ENCODE data around the gene KIF26B.
"Not testable (repeated sequence)": the region's sequence is repeated elsewhere in the genome, so short reads cannot be mapped to it uniquely, and the experiment has no call there.

The KIF26B gene

DNA sequence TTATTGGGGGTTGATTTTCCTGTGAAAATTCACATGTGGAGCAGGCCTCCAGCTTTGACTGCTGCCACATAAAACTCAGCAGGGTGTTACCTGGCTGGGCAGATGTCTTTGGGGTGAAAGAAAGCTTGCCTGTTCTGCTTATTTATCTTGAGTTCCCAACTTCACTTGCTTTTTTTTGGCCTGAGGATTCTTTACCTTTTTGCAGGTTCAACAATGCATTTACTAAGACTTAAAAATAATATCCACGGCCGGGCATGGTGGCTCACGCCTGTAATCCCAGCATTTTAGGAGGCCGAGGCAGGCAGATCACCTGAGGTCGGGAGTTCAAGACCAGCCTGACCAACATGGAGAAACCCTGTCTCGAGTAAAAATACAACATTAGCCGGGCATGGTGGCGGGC is 509.1 kb downstream of the KIF26B start:
- DNase-seq (ENCODE audit: extremely low read depth in 1 of 2, low read depth in 1 of 2) = no peak

DNA sequence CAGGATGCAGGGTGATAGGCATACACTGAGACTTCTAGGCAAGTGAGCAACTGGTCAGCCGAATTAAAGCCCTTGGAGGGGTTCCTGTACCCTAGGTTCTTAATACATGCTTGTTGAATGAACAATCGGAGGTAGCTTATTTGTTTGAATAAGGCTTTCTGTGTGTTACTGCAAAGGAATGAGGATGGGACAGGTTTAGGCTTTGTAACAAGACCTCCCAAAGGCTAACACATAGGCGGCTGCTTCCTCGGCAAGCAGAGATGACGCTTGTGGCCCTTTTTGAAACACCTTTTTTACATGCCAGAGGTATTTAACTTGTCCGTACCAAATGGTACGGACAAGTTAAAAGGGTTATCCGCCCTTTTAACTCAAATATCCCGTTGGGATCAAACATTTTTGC is 511.6 kb downstream of the KIF26B start:
- DNase-seq (ENCODE audit: extremely low read depth in 1 of 2, low read depth in 1 of 2) = no peak

DNA sequence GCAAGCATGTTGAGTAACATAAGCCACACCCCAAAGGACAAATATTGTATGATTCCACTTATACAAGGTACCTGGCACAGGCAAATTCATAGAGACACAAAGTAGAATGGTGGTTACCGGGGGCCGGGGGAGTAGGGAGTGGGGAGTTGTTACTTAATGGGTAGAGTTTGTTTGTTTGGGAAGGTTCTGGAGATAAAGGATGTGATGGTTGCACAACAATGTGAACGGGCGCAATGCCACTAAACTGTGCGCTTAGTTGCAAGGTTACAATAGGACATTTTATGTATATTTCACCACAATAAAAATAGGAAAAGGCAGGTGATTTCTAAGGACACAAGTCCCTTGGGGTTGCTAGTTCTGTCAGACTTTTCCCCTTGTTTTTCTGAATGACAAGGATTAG is 516.6 kb downstream of the KIF26B start:
- no peak for DNase-seq (ENCODE audit: extremely low read depth in 1 of 2, low read depth in 1 of 2)

DNA sequence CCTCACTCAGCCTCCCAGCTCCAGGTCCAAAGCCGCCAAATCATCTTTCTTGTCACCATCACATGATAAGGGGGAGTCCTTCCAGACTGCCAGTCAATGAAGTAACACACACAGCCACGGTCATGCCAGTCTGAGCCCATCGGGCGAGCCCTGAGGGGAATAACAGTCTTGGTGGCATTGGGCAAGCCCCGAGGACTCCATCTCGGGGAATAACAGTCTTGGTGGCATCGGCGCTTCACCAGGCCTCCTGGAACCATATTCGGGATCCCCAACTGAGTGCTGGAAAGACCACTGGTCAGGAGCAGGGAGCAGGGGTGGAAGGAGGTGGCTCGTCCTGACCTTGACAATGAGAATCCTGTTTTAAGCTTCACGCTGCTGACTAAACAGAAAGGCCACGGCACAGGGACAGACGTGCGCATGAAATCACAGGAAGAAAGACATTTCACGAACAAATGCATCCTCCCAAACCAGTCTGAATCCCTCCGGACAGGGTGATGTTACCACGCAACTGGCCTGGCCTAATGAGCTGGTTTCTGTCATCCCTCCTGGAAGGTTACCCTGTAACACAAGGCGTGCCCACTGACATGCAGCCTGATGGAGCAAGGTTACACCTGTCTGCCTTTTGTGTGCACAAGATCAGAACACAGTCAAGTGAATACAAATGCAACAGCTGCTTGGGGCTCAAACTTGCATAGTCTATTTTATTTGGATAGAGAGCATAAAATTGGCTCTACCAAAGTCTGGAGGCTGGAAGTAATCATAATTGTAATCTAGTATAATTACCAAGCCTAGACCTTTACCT is 517.4 kb downstream of the KIF26B start:
- no peak for DNase-seq (ENCODE audit: extremely low read depth in 1 of 2, low read depth in 1 of 2)

DNA sequence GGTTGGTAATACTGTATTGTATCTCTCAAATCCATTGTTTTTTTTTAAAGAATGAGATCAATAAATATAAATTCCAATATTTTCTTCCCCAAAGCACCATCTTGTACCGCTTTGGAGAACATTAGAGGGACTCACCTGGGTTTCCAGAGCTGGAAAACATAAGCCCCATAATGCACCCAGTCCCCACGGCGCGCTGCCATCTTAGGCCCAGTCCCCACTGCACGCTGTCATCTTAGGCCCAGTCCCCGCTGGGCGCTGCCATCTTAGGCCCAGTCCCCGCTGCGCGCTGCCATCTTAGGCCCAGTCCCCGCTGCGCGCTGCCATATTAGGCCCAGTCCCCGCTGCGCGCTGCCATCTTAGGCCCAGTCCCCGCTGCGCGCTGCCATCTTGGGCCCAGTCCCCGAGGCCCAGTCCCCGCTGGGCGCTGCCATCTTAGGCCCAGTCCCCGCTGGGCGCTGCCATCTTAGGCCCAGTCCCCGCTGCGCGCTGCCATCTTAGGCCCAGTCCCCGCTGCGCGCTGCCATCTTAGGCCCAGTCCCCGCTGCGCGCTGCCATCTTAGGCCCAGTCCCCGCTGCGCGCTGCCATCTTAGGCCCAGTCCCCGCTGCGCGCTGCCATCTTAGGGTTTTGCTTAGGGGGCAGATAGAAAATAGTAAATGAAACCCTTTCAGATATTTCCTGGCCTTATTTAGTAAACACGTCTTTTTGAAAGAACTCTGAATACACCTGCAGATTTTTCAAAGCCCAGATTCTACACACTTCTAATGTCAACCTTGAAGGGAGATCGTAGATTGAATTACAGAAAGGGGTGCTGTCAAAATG is 518.3 kb downstream of the KIF26B start:
- DNase-seq (ENCODE audit: extremely low read depth in 1 of 2, low read depth in 1 of 2) = not testable (repeated sequence)

DNA sequence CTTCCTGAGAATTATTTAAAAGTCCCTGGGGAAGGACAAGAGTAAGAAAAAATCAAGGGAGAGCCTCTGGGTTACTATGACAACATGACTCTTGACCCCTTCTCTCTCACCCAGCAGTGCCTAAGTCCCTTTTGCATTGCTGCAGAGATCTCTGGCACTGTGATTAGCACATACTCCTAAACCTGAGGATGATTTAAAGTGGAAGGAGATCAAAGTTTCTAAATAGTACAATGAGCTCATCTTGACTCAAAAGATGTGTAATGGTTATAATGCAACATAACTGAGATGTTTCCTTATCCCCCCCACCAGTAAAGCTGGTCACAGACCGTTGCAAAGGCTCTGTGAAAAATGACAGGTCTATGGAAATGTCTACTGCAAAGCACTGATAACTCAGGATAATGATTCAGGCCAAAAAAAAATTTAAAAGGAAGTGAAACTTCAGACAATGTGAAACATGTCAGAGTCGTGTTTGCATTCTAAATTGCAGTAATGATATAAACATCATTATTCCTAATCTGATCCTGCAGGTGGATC is 519.2 kb downstream of the KIF26B start:
- no peak for DNase-seq (ENCODE audit: extremely low read depth in 1 of 2, low read depth in 1 of 2)

DNA sequence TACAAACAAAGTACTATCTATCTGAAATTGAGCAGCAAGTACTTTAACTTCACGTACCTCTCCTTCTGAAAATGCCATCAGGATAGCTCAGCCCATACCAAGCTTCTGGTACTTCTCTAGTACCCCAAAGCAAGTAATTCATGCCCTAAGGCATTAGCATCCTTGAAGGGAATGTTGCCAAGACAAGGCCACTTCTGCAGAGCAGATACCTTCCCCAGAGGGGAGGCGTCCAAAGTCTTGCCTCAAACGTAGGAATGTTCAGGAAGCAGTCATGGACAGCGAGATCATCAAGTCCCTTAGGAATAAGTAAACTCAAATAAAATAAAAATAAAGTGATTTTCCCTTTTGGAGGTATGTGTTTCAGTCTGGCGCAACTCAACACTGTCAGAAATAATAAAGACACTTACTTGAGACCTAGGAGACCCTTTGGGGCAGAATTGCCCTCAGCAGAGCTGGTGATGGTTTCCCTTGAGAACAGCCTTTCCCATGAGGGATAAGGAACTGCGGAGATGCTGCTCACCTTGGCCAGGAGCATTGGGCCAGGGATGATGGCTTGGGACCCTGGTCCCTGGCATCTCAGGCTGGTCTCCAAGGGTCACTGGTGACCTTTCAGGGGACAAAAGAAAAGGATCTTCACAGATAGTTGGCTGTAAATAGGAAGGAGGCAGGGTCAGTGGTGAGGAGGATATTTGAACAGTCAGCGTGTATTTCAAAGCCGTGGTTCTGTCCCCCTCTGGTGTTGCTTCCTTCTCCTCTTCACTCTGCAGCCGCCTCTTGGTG is 522.9 kb downstream of the KIF26B start:
- DNase-seq (ENCODE audit: extremely low read depth in 1 of 2, low read depth in 1 of 2) = no peak

DNA sequence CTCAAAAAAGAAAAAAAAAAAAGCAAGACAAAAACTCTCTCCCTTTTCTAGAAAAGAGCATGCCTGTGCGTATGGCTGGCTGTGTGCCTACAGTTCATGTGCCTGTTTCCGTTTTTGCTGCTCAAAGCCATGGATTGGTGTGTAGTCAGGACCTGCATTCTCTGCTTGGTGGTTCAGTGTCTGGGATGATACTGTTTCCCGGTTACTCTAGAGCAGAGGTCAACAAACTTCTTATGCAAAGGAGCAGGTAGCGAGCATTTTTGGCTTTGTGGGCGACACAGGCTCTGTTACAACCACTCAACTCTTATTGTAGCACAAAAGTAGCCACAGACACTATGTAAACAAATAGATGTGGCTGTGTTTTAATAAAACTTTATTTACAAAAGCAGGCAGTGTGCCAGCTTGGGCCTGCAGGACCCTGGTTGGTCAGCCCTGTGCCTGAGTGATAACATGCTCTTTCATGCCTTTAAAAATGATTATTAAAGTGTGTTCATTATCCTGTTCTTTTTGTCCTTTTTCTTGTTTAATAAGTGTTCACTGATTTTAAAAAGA is 524.2 kb downstream of the KIF26B start:
- no peak for DNase-seq (ENCODE audit: extremely low read depth in 1 of 2, low read depth in 1 of 2)

DNA sequence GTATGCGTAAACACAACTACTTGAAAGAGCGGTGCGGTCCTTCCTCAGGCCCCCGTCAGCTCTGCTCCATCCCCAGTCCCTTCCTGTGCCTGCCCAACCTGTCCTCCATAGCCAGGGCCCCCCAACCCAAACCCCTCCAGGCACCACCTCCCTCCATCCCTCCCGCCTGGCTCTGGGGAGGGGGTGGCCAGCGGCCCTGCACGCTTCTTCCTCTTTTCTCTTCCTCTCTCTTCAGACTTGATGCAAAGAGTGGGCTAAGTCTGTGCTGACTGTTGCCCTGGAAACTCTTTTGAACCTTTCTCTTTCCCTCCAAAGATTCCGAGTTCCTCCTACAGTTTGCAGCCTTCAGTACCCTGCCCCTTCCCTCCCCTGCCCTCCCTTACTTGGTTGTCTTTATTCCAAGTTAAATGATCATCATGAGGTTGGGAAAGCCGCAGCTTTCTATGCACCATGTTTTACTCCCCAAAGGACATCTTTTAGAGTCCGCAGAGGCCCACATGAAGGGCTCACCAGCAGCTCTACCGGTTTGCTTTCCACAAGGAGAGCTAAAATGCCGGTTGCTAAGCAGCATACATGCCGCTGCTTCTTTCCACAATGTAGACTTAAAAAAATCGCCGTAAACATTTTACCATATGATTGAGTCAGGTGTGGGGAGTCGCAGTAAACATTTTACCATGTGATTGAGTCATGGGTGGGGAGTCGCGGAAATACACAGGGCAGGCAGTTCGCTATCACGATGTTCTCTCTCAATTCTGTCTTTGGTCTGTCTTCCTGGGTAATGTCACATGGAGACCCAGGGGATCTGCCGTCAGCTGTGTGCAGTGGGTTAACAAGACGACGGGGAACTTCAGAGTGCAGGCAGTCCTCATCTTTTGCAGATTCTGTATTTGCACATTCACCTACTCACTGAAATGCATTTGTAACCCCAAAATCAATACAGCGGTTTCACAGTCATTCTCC is 525.3 kb downstream of the KIF26B start:
- DNase-seq (ENCODE audit: extremely low read depth in 1 of 2, low read depth in 1 of 2) = no peak

DNA sequence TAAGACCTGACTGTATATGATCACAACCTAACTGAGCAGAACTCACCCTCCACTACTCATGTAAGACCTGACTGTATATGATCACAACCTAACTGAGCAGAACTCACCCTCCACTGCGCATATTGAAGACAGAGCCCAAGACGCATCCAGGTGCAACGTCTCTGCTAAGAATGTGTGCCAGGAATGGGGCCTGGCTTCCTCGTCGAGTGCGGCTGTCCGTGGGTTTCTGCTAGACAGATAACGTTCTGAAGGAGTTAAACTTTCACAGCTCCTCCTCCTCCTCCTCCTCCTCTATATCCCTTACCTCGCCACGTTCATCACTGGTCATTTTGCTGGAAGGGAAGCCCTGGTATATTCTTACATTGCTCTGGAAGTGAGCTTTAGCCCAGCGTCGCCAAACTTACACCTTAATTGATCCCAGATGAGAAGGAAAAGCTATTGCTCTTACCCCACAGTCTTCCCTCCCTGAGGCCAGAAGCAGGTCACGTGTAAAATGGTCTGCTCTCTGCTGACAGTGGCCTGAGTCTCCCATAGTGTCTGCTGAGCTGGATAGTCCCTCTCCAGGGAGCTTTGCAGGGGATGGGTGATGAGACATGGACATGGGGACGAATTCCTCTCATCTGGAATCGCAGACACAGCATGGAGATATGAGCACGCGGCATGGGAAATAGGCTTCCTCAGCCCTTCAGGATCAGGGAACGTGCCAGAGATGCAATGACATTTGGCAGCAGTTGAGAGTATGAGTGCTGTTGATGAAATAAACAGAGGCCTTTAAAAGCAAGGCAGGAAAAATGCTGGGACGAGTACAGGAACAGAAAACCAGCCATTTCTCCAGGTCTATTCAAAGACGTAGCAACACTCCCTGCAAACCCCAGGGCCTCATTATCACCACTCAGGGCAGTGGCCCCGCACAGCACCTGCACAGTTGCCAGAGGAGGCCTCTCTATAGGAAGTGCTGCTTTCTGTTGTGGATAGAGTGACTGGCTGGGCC is 528.1 kb downstream of the KIF26B start:
- no peak for DNase-seq (ENCODE audit: extremely low read depth in 1 of 2, low read depth in 1 of 2)

DNA sequence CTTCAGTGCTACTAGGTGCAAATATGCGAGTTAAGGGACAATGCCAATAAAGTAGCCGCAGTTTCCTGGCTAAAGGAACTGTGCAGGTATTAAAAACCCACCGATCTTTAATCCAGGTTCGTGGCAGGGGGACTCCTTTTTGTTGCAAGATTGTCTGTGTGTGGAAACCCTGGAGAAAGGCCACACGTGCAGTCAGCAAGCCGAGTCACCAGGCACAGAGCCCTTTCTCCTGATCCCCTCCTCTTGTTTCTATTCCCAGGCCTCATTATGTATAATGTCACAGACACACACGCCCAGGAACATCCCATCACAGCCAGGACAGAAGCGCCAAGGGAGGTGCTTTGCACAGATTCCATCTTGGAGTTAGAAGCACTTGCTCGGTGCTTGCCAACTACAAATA is 528.9 kb downstream of the KIF26B start:
- no peak for DNase-seq (ENCODE audit: extremely low read depth in 1 of 2, low read depth in 1 of 2)

DNA sequence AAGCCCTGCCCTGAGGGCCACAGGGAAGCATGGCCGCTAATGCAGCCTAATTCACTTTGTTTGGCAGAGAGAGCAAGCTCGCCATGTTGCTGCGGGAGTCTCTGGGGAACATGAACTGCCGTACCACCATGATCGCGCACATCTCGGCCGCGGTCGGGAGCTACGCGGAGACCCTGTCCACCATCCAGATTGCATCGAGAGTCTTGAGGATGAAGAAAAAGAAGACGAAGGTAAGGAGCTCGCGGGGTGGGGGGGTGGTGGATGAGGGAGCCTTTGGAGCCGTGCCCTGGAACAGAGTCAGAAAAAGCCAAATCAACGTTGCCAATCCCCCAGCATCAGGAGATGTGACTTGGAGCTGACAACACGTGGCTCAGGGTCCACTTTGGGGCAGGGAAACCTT is 529.4 kb downstream of the KIF26B start:
- no peak for DNase-seq (ENCODE audit: extremely low read depth in 1 of 2, low read depth in 1 of 2)

DNA sequence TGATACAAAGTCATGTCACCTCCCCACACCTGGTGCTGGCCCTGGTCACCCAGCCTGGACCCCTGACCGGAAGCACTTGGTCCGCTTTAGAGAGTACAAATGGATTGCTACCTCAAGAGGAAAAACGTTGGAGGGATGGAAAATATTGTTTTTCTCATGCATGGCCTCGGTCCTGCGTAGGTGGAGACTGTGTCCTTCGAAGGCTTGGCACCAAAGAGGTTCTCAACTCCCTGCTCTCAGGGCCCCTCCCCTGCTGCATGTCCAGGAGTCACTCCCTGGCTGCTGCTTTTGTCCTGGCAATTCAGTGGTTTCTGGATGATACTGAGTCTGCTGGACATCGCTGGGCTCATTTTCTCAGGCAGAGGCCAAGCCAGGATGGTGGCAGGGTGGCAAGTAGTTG is 529.8 kb downstream of the KIF26B start:
- DNase-seq (ENCODE audit: extremely low read depth in 1 of 2, low read depth in 1 of 2) = no peak

DNA sequence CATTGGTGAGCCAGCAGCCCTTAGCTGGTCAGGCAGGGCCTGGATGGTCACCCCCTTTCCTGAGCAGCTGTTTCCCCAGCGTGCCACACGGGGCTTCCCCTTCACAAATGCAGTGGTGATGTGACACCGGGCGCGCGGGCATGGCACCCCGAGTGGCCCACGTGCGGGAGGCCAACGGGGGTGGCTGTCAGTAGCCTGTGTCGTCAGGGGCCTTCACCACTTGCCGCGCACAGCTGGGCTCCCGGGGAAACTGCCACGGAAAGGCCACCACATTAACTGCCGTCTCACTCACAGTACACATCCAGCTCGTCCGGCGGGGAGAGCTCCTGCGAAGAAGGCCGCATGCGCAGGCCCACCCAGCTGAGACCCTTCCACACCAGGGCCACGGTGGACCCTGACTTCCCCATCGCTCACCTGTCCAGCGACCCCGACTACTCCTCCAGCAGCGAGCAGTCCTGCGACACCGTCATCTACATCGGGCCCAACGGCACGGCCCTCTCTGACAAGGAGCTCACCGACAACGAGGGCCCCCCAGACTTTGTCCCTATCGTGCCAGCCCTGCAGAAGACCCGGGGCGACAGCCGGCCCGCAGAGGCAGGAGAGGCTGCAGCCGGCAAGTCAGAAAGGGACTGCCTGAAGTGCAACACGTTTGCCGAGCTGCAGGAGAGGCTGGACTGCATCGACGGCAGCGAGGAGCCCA is 530.5 kb downstream of the KIF26B start:
- no peak for DNase-seq (ENCODE audit: extremely low read depth in 1 of 2, low read depth in 1 of 2)

DNA sequence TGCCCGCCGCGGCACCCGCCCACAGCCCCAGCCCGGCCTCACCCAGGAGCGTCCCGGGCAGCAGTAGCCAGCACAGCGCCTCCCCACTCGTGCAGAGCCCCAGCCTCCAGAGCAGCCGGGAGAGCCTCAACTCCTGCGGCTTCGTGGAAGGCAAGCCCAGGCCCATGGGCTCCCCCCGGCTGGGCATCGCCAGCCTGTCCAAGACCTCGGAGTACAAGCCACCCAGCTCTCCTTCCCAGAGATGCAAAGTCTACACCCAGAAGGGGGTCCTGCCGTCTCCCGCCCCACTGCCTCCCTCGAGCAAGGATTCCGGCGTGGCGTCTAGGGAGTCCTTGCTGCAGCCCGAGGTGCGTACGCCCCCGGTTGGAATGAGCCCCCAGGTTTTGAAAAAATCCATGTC is 531.2 kb downstream of the KIF26B start:
- no peak for DNase-seq (ENCODE audit: extremely low read depth in 1 of 2, low read depth in 1 of 2)

DNA sequence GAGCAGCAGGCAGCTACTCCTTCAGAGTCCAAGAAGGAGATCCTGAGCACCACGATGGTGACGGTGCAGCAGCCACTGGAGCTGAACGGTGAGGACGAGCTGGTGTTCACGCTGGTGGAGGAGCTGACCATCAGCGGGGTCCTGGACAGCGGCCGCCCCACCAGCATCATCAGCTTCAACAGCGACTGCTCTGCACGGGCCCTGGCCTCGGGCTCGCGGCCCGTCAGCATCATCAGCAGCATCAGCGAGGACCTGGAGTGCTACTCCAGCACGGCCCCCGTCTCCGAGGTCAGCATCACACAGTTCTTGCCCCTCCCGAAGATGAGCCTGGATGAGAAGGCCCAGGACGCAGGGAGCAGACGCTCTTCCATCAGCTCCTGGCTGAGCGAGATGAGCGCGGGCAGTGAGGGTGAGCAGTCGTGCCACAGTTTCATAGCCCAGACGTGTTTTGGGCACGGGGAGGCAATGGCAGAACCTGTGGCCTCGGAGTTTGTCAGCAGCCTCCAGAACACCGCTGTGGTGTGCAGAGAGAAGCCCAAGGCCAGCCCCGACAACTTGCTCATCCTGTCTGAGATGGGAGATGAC is 531.8 kb downstream of the KIF26B start:
- no peak for DNase-seq (ENCODE audit: extremely low read depth in 1 of 2, low read depth in 1 of 2)

DNA sequence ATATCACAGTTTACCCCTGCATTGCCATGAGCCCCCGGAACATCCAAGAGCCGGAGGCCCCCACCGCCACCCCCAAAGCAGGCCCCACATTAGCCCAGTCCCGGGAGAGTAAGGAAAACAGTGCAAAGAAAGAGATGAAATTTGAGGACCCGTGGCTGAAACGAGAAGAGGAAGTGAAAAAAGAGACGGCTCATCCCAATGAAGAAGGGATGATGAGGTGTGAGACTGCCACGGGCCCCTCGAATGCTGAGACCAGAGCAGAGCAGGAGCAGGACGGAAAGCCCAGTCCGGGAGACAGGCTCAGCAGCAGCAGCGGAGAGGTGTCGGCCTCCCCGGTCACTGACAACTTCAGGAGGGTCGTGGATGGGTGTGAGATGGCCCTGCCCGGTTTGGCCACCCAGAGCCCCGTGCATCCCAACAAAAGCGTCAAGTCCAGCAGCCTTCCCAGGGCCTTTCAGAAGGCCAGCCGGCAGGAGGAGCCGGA is 532.4 kb downstream of the KIF26B start:
- DNase-seq (ENCODE audit: extremely low read depth in 1 of 2, low read depth in 1 of 2) = no peak

All from activated CD8-positive, alpha-beta memory T cell treated with anti-CD3 and anti-CD28 coated beads for 1 hour (primary cell).